Measurements from ENCODE around the gene FADS2.
A peak's percentile ranks its signal among the peaks of the same experiment; 100 is the strongest.

The FADS2 gene

DNA sequence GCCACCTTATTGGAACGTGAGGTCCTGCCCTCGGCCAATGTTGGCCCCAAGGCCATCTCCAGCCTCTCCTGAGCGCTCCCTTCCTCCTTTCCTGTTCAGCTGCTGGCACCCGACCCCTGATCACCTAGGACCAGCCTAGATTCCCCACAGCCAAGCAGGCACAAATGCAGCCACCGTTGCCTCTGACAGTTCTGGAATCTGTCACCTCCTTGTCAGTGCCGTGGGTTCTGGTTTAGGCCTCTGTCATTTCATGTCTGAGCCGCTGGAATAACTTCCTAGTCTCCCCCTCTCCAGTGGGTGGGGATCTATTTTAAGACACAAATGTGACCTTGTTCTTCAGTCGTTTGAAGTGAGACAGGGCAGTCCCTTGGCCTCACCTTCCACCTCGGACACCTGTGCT is 33.5 kb downstream of the FADS2 start:
- no peaks in the 10 kb centered on the region for H3K9me3 Mint-ChIP-seq
- no peak overlapping the region for H3K27ac Mint-ChIP-seq
- no peak overlapping the region for H3K4me3 Mint-ChIP-seq
- no peaks in the 10 kb centered on the region for H3K36me3 Mint-ChIP-seq (ENCODE audit: low read depth)
- H3K27me3 Mint-ChIP-seq: no peaks in the 10 kb centered on the region
- no peaks in the 10 kb centered on the region for H3K4me1 Mint-ChIP-seq (ENCODE audit: low read depth)

DNA sequence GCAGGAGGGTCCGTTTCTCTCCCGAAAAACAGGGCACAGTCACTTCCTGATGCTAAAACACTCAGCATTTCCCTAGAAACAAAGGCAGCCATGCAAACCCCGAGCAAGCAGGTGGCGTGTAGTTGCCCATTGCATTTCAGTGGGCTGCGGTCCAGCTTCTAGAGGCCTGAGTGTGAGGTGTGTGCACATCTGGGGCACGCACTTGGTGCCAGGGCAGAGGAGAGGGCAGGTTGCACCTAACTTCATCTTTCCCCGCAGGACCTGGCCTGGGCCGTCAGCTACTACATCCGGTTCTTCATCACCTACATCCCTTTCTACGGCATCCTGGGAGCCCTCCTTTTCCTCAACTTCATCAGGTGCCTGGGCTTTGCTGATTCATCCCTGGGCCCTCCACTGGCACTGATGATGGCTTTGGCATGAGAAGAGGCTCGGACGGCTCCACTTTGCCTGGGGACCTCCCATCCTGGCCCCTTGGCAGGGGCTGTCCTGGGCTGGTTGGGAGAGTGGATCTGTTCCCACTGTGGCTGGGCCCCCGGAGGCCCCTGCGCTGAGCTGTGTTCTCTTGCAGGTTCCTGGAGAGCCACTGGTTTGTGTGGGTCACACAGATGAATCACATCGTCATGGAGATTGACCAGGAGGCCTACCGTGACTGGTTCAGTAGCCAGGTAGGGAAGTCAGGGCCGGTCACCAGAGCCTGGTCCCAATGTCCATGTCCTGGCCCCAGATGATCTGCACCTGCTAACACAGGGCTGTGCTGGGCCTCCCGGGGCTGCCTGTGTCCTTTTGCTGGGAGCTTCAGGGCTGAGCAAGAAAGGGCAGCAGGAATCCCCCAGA is 34.8 kb downstream of the FADS2 start:
- Mint-ChIP-seq H3K36me3 (ENCODE audit: low read depth) (no peaks in the 10 kb centered on the region), H3K4me1 (ENCODE audit: low read depth) (no peaks in the 10 kb centered on the region), H3K9me3 (no peaks in the 10 kb centered on the region), H3K27ac (no peak overlapping the region), H3K27me3 (no peaks in the 10 kb centered on the region), H3K4me3 (no peak overlapping the region)

DNA sequence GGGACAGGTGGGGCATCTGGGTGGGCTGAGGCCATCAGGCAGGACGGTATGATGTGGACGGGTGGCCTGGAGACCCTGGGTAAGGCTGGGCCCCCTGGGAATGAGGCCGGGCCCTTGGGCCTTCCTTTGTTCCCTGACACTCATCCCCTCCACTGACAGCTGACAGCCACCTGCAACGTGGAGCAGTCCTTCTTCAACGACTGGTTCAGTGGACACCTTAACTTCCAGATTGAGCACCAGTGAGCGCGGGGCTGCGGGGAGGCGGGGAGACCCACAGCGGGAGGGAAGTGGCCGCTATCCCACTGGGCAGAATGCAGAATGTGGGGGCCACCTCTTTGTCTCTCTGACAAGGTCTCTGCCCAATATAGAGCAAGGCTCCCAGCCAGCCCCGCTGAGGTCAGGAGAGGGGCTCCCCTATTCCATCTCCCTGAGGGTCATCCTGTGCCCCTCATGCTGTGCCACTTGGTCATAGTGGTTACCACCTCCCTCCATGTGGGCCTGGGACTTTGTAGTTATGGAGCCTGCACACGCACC is 35.5 kb downstream of the FADS2 start:
- no peak overlapping the region for H3K27ac Mint-ChIP-seq
- H3K9me3 Mint-ChIP-seq: no peaks in the 10 kb centered on the region
- H3K4me1 Mint-ChIP-seq (ENCODE audit: low read depth): no peaks in the 10 kb centered on the region
- H3K27me3 Mint-ChIP-seq: no peaks in the 10 kb centered on the region
- H3K4me3 Mint-ChIP-seq: no peak overlapping the region
- no peaks in the 10 kb centered on the region for H3K36me3 Mint-ChIP-seq (ENCODE audit: low read depth)

DNA sequence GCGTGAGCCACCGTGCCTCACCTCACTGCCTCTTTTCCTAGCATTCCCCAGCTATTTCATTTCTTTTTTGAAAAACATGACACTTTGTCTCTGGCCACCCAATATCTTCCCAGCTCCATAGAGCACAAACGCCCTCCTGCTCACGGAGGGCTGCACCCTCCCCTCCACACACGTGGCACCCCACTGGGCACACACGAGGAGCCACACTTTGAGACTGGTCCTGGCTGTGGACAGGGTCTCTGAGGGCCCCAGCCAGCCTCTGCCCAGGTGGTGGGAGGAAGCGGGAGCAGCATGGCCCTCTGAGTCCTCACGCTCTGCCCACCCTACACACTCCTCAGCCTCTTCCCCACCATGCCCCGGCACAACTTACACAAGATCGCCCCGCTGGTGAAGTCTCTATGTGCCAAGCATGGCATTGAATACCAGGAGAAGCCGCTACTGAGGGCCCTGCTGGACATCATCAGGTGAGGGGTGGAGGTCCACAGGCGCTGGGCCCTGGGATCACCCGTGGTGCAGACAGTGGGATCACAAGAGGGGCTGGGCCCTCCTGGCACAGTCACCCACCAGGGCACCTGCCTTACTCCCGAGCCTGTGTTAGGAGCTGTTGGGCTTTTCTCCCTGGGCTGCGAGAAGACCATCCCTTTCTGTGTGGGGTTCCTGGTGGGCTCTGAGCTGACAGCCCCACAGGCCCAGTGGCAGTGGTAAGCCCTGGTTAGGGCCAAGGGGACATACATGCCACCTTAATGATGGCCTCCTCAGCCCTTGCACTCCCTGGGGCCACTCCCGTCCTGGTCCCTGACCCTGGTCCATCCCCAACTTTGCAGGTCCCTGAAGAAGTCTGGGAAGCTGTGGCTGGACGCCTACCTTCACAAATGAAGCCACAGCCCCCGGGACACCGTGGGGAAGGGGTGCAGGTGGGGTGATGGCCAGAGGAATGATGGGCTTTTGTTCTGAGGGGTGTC is 37.0 kb downstream of the FADS2 start:
- Mint-ChIP-seq H3K4me1 (ENCODE audit: low read depth) (no peaks in the 10 kb centered on the region), H3K27me3 (no peaks in the 10 kb centered on the region), H3K36me3 (ENCODE audit: low read depth) (no peaks in the 10 kb centered on the region), H3K9me3 (no peaks in the 10 kb centered on the region), H3K27ac (no peak overlapping the region), H3K4me3 (no peak overlapping the region)

DNA sequence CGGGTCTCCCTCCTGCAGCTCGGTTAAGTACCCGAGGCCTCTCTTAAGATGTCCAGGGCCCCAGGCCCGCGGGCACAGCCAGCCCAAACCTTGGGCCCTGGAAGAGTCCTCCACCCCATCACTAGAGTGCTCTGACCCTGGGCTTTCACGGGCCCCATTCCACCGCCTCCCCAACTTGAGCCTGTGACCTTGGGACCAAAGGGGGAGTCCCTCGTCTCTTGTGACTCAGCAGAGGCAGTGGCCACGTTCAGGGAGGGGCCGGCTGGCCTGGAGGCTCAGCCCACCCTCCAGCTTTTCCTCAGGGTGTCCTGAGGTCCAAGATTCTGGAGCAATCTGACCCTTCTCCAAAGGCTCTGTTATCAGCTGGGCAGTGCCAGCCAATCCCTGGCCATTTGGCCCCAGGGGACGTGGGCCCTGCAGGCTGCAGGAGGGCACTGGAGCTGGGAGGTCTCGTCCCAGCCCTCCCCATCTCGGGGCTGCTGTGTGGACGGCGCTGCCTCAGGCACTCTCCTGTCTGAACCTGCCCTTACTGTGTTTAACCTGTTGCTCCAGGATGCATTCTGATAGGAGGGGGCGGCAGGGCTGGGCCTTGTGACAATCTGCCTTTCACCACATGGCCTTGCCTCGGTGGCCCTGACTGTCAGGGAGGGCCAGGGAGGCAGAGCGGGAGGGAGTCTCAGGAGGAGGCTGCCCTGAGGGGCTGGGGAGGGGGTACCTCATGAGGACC is 38.3 kb downstream of the FADS2 start:
- Mint-ChIP-seq H3K27me3 (no peaks in the 10 kb centered on the region), H3K27ac (no peak overlapping the region), H3K4me3 (no peak overlapping the region), H3K4me1 (ENCODE audit: low read depth) (peaks cover 3% of the 10 kb centered on the region), H3K36me3 (ENCODE audit: low read depth) (no peaks in the 10 kb centered on the region), H3K9me3 (no peaks in the 10 kb centered on the region)

DNA sequence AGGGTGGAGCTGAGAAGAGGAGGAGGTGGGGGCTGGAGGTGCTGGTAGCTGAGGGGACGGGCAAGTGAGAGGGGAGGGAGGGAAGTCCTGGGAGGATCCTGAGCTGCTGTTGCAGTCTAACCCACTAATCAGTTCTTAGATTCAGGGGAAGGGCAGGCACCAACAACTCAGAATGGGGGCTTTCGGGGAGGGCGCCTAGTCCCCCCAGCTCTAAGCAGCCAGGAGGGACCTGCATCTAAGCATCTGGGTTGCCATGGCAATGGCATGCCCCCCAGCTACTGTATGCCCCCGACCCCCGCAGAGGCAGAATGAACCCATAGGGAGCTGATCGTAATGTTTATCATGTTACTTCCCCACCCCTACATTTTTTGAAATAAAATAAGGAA is 38.9 kb downstream of the FADS2 start:
- Mint-ChIP-seq H3K9me3 (no peaks in the 10 kb centered on the region), H3K27ac (no peak overlapping the region), H3K4me1 (ENCODE audit: low read depth) (peaks cover 3% of the 10 kb centered on the region), H3K27me3 (no peaks in the 10 kb centered on the region), H3K4me3 (no peak overlapping the region), H3K36me3 (ENCODE audit: low read depth) (no peaks in the 10 kb centered on the region)

DNA sequence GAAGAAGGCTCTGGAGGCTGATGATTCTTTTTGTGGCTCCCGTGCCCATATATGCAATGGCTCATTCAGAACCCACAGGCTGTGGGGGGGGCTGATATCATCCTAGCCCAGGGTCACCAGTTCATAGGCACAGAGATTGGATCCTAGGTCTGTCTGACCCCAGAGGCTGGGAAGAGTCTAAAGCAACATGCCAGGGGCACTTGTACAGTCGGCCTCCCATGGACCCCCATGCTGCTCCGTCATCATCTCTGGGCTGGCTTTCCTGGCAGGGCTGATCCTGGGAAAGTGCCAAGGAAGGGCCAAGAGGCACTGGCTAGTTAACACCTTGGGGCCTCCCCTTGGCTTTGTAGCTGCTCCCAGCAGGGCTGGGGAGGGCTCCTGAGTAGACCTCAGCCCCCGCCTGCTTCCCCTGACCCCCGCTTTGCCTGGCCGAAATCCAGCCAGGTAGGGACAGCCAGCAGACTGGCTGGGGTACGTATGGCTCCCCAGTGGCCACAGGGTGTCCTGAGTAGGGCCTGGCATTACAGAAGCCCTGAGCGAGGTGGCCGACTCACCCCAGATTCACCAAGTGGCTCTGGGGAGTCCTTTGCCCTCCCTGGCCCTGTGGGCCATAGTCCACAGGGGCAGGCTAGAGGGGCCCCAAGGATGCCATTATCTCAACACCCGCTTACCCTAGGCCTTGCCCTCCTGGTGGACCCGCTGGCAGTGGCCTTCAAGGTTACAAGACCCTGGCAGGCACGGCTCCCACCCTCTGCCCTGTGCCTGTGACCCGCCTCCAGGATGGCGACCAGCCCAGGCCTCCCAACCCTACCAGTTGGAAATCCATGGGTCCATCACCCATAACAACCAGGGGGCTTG is 40.7 kb downstream of the FADS2 start:
- H3K4me3 Mint-ChIP-seq: no peak overlapping the region
- H3K4me1 Mint-ChIP-seq (ENCODE audit: low read depth): peaks cover 3% of the 10 kb centered on the region
- H3K27ac Mint-ChIP-seq: no peak overlapping the region
- no peaks in the 10 kb centered on the region for H3K27me3 Mint-ChIP-seq
- no peaks in the 10 kb centered on the region for H3K36me3 Mint-ChIP-seq (ENCODE audit: low read depth)
- no peaks in the 10 kb centered on the region for H3K9me3 Mint-ChIP-seq

DNA sequence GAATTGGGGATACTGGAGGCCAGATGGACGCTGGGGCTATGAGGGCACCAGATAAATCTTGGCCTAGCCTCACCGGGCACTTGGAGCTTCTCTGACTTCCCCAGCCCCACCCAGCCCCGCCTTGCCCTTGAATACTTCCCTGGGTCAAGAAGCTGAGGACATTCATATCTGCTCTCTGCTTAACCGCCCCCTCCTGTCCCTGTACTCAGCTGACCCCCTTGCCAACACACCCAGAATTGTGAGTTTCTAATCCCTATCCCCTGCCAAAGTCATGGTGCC is 41.3 kb downstream of the FADS2 start:
- no peaks in the 10 kb centered on the region for H3K27me3 Mint-ChIP-seq
- peaks cover 3% of the 10 kb centered on the region for H3K4me1 Mint-ChIP-seq (ENCODE audit: low read depth)
- H3K9me3 Mint-ChIP-seq: no peaks in the 10 kb centered on the region
- no peak overlapping the region for H3K4me3 Mint-ChIP-seq
- no peaks in the 10 kb centered on the region for H3K36me3 Mint-ChIP-seq (ENCODE audit: low read depth)
- no peak overlapping the region for H3K27ac Mint-ChIP-seq

DNA sequence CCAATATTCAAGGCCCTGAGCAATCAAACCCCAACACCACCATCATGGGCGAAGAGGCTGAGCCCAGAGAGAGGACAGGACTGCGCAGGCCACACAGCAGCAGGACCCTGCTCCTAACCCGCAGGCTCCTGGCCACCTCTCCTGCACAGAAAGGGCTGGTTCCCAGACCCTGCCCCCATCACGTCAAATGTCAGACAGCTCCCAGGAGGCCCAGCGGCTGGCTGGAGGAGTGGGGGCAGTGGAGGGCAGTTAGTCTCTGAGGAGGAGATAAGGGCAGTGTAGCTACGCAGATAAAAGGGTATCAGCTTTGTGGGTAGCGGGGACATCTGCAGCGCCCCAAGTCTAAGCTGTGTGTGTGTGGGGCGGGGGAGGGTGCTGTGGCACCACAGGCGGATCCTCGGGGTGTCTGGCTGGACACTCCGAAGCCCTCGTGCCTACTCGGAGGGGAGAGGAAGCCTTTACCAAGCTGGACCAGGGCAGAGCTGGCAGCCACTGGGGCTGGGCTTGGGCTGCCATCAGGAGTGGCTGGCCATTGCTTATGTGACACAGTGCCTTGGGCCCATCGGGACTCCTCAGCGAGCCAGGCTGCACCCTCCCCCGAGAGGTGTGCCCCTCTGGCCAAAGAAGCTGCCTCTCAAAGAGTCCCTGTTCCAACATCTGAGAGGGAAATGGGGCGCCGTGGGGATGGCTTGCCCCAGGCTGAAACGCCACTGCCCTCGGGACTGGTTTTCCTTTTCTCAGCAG is 41.8 kb downstream of the FADS2 start:
- Mint-ChIP-seq H3K9me3 (no peaks in the 10 kb centered on the region), H3K4me1 (ENCODE audit: low read depth) (peaks cover 3% of the 10 kb centered on the region), H3K27ac (no peak overlapping the region), H3K36me3 (ENCODE audit: low read depth) (no peaks in the 10 kb centered on the region), H3K4me3 (no peak overlapping the region), H3K27me3 (no peaks in the 10 kb centered on the region)

DNA sequence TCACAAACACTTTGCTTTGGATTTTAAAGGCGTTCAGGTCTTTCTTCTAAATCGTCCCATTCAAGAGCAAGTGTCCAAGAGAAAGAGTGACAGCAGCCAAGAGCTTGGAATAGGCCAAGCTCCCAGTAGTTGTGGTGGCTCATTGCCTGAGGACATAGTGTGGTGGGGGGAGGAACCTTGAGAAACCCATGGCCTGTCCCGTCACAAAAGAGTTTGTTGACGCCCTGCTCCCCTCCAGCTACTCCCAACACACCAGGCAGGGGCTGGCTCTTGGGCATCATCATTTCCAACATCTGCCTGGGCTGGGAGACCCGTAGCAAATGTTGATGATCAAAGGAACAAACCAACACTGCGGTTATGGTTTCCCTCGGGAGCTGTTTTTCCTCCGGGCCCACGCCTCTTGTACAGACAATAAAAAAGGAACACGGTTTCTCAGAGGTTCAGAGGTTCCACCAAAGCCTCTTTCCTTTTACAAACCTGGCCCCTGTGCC is 42.5 kb downstream of the FADS2 start:
- H3K4me3 Mint-ChIP-seq: no peak overlapping the region
- no peaks in the 10 kb centered on the region for H3K9me3 Mint-ChIP-seq
- H3K27ac Mint-ChIP-seq: no peak overlapping the region
- H3K4me1 Mint-ChIP-seq (ENCODE audit: low read depth): peaks cover 3% of the 10 kb centered on the region
- no peaks in the 10 kb centered on the region for H3K36me3 Mint-ChIP-seq (ENCODE audit: low read depth)
- no peaks in the 10 kb centered on the region for H3K27me3 Mint-ChIP-seq

DNA sequence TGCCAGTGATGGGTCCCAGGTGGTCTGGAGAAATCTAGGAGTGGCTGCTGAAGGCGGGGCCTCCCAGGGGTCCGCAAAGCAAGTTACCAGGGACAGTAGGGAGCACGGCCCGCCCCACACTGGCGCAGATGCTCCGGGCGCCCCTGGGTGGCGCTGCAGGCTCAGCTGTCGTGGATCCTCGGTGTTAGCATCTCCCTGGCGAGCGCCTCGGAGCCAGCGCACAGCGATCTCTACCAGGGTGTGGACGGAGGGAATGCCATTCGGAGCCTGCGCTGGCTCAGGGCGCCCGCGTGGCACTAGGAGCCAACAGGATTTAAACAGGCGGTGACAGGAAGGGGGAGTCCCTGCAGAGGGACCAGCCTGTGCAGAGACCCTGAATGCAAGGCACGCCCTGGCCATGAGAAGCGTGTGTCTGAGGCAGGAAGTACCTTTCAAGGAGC is 43.1 kb downstream of the FADS2 start:
- no peaks in the 10 kb centered on the region for H3K9me3 Mint-ChIP-seq
- H3K4me3 Mint-ChIP-seq: peak overlapping the region; percentile 64
- no peaks in the 10 kb centered on the region for H3K36me3 Mint-ChIP-seq (ENCODE audit: low read depth)
- H3K27ac Mint-ChIP-seq: no peak overlapping the region
- H3K4me1 Mint-ChIP-seq (ENCODE audit: low read depth): peaks cover 3% of the 10 kb centered on the region
- no peaks in the 10 kb centered on the region for H3K27me3 Mint-ChIP-seq

DNA sequence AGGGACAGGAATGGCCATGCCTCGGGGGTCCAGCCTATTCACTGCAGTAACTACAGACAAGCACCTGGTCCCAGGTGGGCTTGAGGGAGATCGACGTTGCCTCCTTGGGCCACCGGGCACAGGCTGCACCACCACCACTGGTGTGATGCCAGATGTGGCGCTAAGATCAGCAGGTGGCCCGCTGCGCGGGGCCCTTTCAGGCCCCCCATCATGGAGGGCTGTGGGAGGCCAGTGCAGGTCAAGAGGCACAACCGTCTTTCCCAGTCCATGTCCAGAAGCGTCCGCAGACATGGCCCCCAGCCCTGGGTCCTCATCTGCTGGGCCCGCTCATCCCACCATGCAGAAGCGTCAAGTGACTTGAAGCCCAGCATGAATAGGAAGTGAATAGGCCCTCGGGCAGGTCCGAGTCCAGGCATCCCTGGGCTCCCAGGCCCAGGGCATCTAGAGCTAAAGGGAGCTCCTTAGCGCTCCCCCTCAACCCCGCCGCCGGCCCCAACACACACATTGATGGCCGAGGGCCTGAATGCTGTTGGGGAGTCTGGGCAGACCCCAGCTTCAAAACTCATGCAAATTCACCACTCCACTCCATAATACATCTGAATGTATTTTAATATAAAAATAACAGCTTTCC is 45.0 kb downstream of the FADS2 start:
- no peak overlapping the region for H3K27ac Mint-ChIP-seq

More for the DNA sequence above, 45.0 kb downstream of the FADS2 start:
- Mint-ChIP-seq H3K9me3 (no peaks in the 10 kb centered on the region), H3K27me3 (no peaks in the 10 kb centered on the region), H3K4me1 (ENCODE audit: low read depth) (peaks cover 3% of the 10 kb centered on the region), H3K4me3 (no peak overlapping the region), H3K36me3 (ENCODE audit: low read depth) (no peaks in the 10 kb centered on the region)
